Measurements from ENCODE around the gene SOCS2. TPM values are rescaled to one million over a fixed set of nuclear protein-coding genes. Genes with fewer than 3 reads are reported as not detected.

The SOCS2 gene
- total RNA-seq, 1 experiment from 2014 or later: 57.2 TPM

DNA sequence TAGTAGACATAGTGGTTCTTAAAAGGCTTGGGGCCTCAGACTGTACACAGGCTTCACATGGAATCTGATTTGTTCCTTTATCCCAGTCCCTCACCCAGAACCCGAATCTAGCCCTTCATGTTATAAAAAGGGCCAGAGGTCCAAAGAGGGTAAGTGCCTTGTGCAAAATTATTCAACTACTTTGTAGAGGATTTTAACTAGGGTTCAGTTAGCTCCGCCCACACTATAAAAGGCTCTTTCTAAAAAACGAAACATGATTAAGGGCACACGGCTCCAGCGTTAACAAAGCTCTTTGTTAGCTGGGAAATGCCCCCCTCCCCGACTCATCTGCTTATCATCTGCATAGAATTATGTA, 3.2 kb upstream of the SOCS2 start:
- Mint-ChIP-seq H3K4me1 (peaks cover 7 to 15% of the 10 kb centered on the region in 2 experiments), H3K4me3 (peak overlapping the region; percentile 89 to 92)
- WGBS (ENCODE audit: extremely low coverage, insufficient read length, low lambda C conversion rate): no CpG with 5 or more reads among the region's 6 CpGs

More for the DNA sequence above, 3.2 kb upstream of the SOCS2 start:
- no peak overlapping the region for H2BK12ac ChIP-seq (ENCODE audit: insufficient read length, low read depth, low read length)
- Mint-ChIP-seq H3K9me3 (peaks cover 0 to 2% of the 10 kb centered on the region in 2 experiments; a peak in 3 of 5 replicates), H3K27ac (no peak overlapping the region), H3K36me3 (ENCODE audit: insufficient read depth in 1 of 3, low read depth in 3 of 3) (peaks cover 17 to 33% (median 31%) of the 10 kb centered on the region in 3 experiments; a peak in 6 of 7 replicates), H3K27me3 (ENCODE audit: low read depth) (peaks cover 16% of the 10 kb centered on the region)
- H3K14ac ChIP-seq (ENCODE audit: insufficient read depth, low read length): no peak overlapping the region
- H2BK120ac ChIP-seq (ENCODE audit: low read depth, low read length, poor library complexity, severe bottlenecking): no peak overlapping the region
- no peak overlapping the region for H4K5ac ChIP-seq (ENCODE audit: insufficient read length, low read depth, low read length)
- H2AK5ac ChIP-seq (ENCODE audit: insufficient read length, low read length): no peak overlapping the region
- no peaks in the 10 kb centered on the region for H3K79me1 ChIP-seq (ENCODE audit: insufficient read depth, low read depth, low read length, poor library complexity, severe bottlenecking)
- no peak overlapping the region for H3K4ac ChIP-seq (ENCODE audit: low read depth, low read length)
- H3K9me3 ChIP-seq (ENCODE audit: control insufficient read depth, low read depth, low read length): no peaks in the 10 kb centered on the region
- H3K4me1 ChIP-seq (ENCODE audit: insufficient read depth, low read length): no peaks in the 10 kb centered on the region
- no peaks in the 10 kb centered on the region; the same call in 1 of the 2 replicates for H3K27me3 ChIP-seq (ENCODE audit: insufficient read depth, low read length)
- no peak overlapping the region for H3K18ac ChIP-seq (ENCODE audit: insufficient read length, low read depth, low read length)
- H2BK15ac ChIP-seq (ENCODE audit: low read depth, low read length): no peak overlapping the region
- H3K23ac ChIP-seq (ENCODE audit: insufficient read length, low read depth, low read length): no peak overlapping the region
- H2AFZ ChIP-seq (ENCODE audit: low read length): no peak overlapping the region
- no peak for DNase-seq
- H3T11ph ChIP-seq (ENCODE audit: low read length): no peak overlapping the region
- H3K27ac ChIP-seq (ENCODE audit: insufficient read length, low read depth, low read length): no peak overlapping the region
- no peak overlapping the region for H2BK20ac ChIP-seq (ENCODE audit: low read depth, low read length, poor library complexity, severe bottlenecking)
- H2BK5ac ChIP-seq (ENCODE audit: insufficient read length, low read length): no peak overlapping the region
- peak overlapping the region; percentile 92 for H3K4me2 ChIP-seq (ENCODE audit: insufficient read depth, insufficient read length, low read length)
- TF ChIP-seq, protein P1, sequence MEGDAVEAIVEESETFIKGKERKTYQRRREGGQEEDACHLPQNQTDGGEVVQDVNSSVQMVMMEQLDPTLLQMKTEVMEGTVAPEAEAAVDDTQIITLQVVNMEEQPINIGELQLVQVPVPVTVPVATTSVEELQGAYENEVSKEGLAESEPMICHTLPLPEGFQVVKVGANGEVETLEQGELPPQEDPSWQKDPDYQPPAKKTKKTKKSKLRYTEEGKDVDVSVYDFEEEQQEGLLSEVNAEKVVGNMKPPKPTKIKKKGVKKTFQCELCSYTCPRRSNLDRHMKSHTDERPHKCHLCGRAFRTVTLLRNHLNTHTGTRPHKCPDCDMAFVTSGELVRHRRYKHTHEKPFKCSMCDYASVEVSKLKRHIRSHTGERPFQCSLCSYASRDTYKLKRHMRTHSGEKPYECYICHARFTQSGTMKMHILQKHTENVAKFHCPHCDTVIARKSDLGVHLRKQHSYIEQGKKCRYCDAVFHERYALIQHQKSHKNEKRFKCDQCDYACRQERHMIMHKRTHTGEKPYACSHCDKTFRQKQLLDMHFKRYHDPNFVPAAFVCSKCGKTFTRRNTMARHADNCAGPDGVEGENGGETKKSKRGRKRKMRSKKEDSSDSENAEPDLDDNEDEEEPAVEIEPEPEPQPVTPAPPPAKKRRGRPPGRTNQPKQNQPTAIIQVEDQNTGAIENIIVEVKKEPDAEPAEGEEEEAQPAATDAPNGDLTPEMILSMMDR (conservative IDR thresholded peaks at IDR 0.05): no peak
- no peaks in the 10 kb centered on the region for H3K79me2 ChIP-seq (ENCODE audit: insufficient read depth, low read length)
- H3K23me2 ChIP-seq (ENCODE audit: insufficient read length, low read depth, low read length, poor library complexity, severe bottlenecking): peaks cover 23% of the 10 kb centered on the region
- no peak overlapping the region for H3K56ac ChIP-seq (ENCODE audit: insufficient read length, low read depth, low read length)
- no peaks in the 10 kb centered on the region for H4K20me1 ChIP-seq (ENCODE audit: control insufficient read depth, insufficient read depth, insufficient read length)
- H3K9ac ChIP-seq (ENCODE audit: extremely low read depth, insufficient read length, low read length): no peak overlapping the region
- H4K91ac ChIP-seq (ENCODE audit: insufficient read length, low read depth, low read length): no peak overlapping the region
- H4K8ac ChIP-seq (replicated peaks; ENCODE audit: insufficient read length, low read depth, low read length): no peak overlapping the region

Measured in H9 (cell line).